Lung (tissue), 12 donors: ENCODE data around the gene MFRP. TPM values are rescaled to one million over a fixed set of nuclear protein-coding genes. Genes with fewer than 3 reads are reported as not detected.

ENCODE experiments used
- ATAC-seq: fragments of 200-7000 bp; cut with Tn5 transposase; one replicate; pipeline ENCODE4 v1.9.1; 2020; ENCODE audit warnings: moderate number of reproducible peaks; ENCODE audit not compliant: insufficient read depth, low FRiP score
- DNase-seq, 3 donors: peaks; one replicate each; pipeline ENCODE4 v3.0.0-alpha.2; 2013 to 2017
- H3K27ac ChIP-seq, 2 donors: one replicate each; pipeline ENCODE4 v1.5.1; 2013; ENCODE audit warnings: mild to moderate bottlenecking in 2 of 2, moderate library complexity in 2 of 2, control low read depth in 1 of 2, inconsistent platforms in 1 of 2, low read depth in 1 of 2, low read length in 1 of 2
- H3K27me3 ChIP-seq, 3 donors: one replicate each; pipeline ENCODE4 v1.5.1; 2013; ENCODE audit warnings: low read length in 2 of 3; ENCODE audit not compliant: control insufficient read depth in 3 of 3, insufficient read depth in 3 of 3
- H3K36me3 ChIP-seq, 4 donors: one replicate each; pipeline ENCODE4 v1.5.1; 2013; ENCODE audit warnings: low read length in 4 of 4, mild to moderate bottlenecking in 1 of 4, moderate library complexity in 1 of 4; ENCODE audit not compliant: control insufficient read depth in 4 of 4, insufficient read depth in 4 of 4
- H3K4me1 ChIP-seq, 5 donors: one replicate each; pipeline ENCODE4 v1.5.1; 2013; ENCODE audit warnings: low read length in 5 of 5, mild to moderate bottlenecking in 2 of 5, moderate library complexity in 1 of 5; ENCODE audit not compliant: control insufficient read depth in 5 of 5, insufficient read depth in 5 of 5
- H3K4me3 ChIP-seq: one replicate; pipeline ENCODE4 v1.5.1; 2013; ENCODE audit warnings: mild to moderate bottlenecking, control low read depth, moderate library complexity
- H3K9ac ChIP-seq, 2 donors: one replicate each; pipeline ENCODE4 v1.5.1; 2013; ENCODE audit warnings: low read length in 2 of 2, control low read depth in 1 of 2; ENCODE audit not compliant: insufficient read depth in 1 of 2
- H3K9me3 ChIP-seq, 4 donors: one replicate each; pipeline ENCODE4 v1.5.1; 2013; ENCODE audit warnings: low read length in 3 of 4, mild to moderate bottlenecking in 1 of 4, moderate library complexity in 1 of 4; ENCODE audit not compliant: control insufficient read depth in 4 of 4, insufficient read depth in 3 of 4
- WGBS, 2 donors: extraction: QIAGEN DNeasy Blood & Tissue Kit; methylation state at CpG; one replicate each; pipeline ENCODE4 v1.1.7; 2013; 5-methylcytosine and 5-hydroxymethylcytosine counted together
- polyA plus RNA-seq, 2 donors: library from polyadenylated mRNA; stranded (reverse); fragments of 200-250 nt; gene quantifications; one replicate each; pipeline ENCODE4 v1.2.1, GENCODE V29; 2013
- total RNA-seq, 2 donors: library from RNA; depleted of rRNA in 1 of 2; stranded (reverse); fragments of >200 nt in 1 of 2; gene quantifications; one replicate each; pipeline ENCODE4 v1.2.1, GENCODE V29; 2014 to 2021
- TF ChIP-seq, protein P1 (sequence below): IDR thresholded peaks from 2 replicates; pipeline ENCODE4 v1.5.1; 2012; ENCODE audit warnings: mild to moderate bottlenecking; ENCODE audit errors: control extremely low read depth, extremely low read depth
- donor health status: control.
- donor health status: control.
- donor health status: Bipolar disorder and iron deficiency.
- donor health status: healthy.
- donor health status: DM: yes; HTN: yes; CAD: no.

Gene MFRP
- total and polyA plus RNA-seq, 4 donors = not detected

DNA sequence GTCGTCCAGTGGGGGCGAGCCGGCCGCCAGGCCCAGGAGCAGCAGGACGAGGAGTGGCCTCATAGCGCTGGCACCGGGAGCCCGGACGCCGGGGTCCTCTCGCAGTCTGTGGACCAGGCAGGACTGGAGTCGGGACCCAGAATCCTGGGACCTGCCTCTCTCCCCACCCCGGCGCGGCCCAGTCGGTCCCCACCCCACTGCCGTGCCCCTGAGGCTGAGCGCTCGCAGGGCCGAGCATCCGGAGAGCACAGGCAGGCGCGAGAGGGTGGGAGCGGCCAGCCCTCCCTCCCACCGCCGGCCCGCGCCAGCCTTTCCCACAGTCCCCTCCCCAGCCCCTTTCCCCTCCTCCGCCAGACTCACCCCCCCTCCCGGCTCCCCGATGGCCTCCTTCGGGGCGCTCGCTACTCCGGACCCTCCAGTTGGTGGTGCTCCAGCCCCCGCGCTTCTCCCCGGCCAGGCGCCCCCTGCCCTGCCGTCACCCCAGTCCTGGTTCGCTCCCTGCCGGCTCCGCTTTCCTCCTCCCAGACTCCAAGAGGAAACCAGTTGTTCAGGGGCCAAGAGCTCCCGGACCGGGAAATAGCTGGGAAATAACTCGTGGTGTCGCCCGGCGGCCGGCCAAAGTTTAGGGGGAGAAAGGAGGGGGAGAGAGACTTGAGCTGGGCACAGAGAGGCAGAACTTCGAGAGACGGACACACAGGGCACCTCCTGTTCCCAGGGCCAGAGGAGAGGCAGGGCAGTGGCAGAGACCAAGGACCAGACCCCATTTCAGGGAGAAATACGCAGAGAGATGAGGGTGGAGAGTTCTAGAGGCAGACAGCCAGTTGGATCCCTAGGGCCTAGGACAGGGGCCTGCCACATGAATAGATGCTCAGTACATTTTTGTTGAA lies 5.9 kb downstream of the MFRP start, which contains the start of gene C1QTNF5:
TSS of gene C1QTNF5 (minus strand) at position 549 of the 887 bp plus-strand sequence. CDS start at position 63, 486 bp downstream.
- H3K9me3 ChIP-seq = no peaks in the 10 kb centered on the region
- 4% methylated on average over 40 to 53 of the region's 53 CpGs for WGBS, 2 donors
- peak within 1 kb of the TSS; percentile 90 to 91 for H3K27ac ChIP-seq
- DNase-seq (peak; percentile 95 to 97 (median 97)), ATAC-seq (peak; percentile 23)
- H3K4me1 ChIP-seq = peaks cover 0 to 47% (median 11%) of the 10 kb centered on the region in 5 donors
- no peaks in the 10 kb centered on the region for H3K27me3 ChIP-seq
- peak within 1 kb of the TSS; percentile 25 to 58 for H3K9ac ChIP-seq
- H3K4me3 ChIP-seq = peak within 1 kb of the TSS; percentile 52
- TF ChIP-seq, protein P1, sequence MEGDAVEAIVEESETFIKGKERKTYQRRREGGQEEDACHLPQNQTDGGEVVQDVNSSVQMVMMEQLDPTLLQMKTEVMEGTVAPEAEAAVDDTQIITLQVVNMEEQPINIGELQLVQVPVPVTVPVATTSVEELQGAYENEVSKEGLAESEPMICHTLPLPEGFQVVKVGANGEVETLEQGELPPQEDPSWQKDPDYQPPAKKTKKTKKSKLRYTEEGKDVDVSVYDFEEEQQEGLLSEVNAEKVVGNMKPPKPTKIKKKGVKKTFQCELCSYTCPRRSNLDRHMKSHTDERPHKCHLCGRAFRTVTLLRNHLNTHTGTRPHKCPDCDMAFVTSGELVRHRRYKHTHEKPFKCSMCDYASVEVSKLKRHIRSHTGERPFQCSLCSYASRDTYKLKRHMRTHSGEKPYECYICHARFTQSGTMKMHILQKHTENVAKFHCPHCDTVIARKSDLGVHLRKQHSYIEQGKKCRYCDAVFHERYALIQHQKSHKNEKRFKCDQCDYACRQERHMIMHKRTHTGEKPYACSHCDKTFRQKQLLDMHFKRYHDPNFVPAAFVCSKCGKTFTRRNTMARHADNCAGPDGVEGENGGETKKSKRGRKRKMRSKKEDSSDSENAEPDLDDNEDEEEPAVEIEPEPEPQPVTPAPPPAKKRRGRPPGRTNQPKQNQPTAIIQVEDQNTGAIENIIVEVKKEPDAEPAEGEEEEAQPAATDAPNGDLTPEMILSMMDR = no peak
- peaks cover 0 to 7% (median 3%) of the 10 kb centered on the region in 4 donors for H3K36me3 ChIP-seq

DNA sequence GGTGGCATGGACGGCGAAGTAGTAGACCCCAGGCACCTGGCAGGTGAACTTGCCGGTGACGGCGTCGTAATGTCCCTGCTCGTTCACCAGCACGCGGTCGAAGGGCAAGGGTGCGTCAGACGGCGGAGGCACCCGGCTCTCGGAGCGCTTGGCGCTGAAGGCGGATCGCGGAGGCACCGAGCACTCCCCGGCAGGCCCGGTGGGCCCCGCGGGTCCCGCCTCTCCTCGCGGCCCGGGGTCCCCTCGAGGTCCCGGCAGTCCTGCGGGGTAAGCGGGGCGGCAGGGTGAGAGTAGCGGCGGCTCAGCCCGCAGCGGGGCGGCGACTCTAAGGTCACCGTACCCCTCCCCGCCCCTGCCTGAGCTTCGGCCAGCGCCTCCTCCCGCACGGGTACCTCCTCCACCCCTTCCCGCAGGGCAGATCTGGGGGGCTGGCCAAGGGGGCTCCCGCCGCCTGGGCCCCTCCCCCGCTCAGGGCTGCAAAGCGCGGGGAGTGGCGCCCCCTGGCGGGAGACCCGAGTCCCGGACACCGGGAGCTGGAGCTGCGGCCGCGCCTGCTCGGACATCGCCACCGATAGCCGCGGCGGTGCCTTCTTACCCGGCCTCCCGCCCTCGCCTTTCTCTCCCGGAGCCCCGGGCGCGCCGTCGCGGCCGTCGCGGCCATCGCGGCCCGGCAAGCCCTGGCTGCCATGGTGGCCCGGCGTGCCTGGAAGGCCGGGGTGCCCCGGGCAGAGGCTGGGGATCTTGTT lies 6.7 kb downstream of the MFRP start:
- DNase-seq (peak; percentile 83 to 86 (median 86)), ATAC-seq (peak; percentile 77)
- Histone ChIP-seq H3K9ac (peak overlapping the region in 1 of 2 donors; percentile 25), H3K9me3 (no peaks in the 10 kb centered on the region), H3K36me3 (peaks cover 0 to 7% (median 3%) of the 10 kb centered on the region in 4 donors), H3K4me3 (peak overlapping the region; percentile 52), H3K27ac (peak overlapping the region; percentile 90 to 91), H3K27me3 (no peaks in the 10 kb centered on the region), H3K4me1 (peaks cover 0 to 55% (median 18%) of the 10 kb centered on the region in 5 donors)
- TF ChIP-seq, protein P1 = peak; percentile 28
- WGBS, 2 donors = 5% methylated on average over 61 to 86 of the region's 86 CpGs

DNA sequence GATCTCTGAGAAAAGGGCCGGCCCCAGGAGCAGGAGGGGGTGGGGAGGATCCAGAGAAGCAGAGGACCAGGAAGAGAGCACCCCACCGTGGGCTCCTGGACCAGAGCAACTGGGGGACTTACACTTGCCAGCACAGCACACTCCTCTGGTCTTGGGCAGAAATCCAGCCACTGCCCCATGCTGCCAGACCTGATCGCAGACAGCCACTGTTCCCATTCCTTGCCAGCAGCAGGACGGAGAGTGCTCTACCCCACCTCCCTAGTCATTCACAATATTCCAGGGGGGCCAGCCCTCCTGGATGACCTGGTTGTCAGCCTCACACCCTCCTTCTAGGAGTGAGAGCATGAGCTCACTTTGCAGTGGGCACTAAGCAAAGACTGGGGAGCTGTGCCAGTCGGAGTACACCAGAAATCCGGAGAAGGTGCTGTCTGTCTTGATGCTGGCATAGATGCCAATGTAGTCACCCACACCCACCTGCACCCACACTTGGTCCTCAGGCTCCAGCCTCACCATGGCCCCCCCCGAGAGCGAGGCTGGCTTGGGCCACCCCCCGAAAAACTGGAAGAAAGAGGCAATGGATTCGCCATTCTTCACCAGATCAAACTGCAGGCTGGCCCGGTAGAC lies 7.4 kb downstream of the MFRP start:
- ATAC-seq = no peak
- peak overlapping the region in 1 of 2 donors; percentile 90 for H3K27ac ChIP-seq
- no peak overlapping the region for H3K9ac ChIP-seq

More for the DNA sequence above, 7.4 kb downstream of the MFRP start:
- Histone ChIP-seq H3K27me3 (no peaks in the 10 kb centered on the region), H3K9me3 (no peaks in the 10 kb centered on the region), H3K4me3 (peak overlapping the region; percentile 52), H3K4me1 (peaks cover 0 to 55% (median 18%) of the 10 kb centered on the region in 5 donors), H3K36me3 (peaks cover 0 to 7% (median 3%) of the 10 kb centered on the region in 4 donors)
- 53 to 58% methylated on average over 11 of the region's 11 CpGs for WGBS, 2 donors
- TF ChIP-seq, protein P1 = no peak
- peak in 2 of 3 donors; percentile 30 to 41 for DNase-seq
